BE2C (cell line): ENCODE results near the gene DNALI1.
"Not testable (repeated sequence)": the region's sequence is repeated elsewhere in the genome, so short reads cannot be mapped to it uniquely, and the experiment has no call there.

ENCODE experiments used
- DNase-seq: peaks from one replicate; pipeline ENCODE4 v3.0.0-alpha.2; 2020
- H3K27me3 ChIP-seq: fragments of 250-450 bp; sonication (Bioruptor Pico); 2 replicates; pipeline ENCODE4 v1.5.1; 2020; ENCODE audit warnings: mild to moderate bottlenecking
- H3K36me3 ChIP-seq: fragments of 250-450 bp; sonication (Bioruptor Pico); 2 replicates; pipeline ENCODE4 v1.5.1; 2020; ENCODE audit warnings: mild to moderate bottlenecking
- H3K4me1 ChIP-seq: fragments of 250-450 bp; sonication (Bioruptor Pico); 2 replicates; pipeline ENCODE4 v1.5.1; 2020
- H3K4me3 ChIP-seq: 2 replicates; pipeline ENCODE4 v1.5.1; 2011; ENCODE audit warnings: low read depth, low read length
- H3K9me3 ChIP-seq: fragments of 250-450 bp; sonication (Bioruptor Pico); 2 replicates; pipeline ENCODE4 v1.5.1; 2020
- CTCF ChIP-seq: IDR thresholded peaks from 2 replicates; pipeline ENCODE4 v1.5.1; 2012; ENCODE audit warnings: mild to moderate bottlenecking, low read depth, low read length

DNALI1 gene

DNA sequence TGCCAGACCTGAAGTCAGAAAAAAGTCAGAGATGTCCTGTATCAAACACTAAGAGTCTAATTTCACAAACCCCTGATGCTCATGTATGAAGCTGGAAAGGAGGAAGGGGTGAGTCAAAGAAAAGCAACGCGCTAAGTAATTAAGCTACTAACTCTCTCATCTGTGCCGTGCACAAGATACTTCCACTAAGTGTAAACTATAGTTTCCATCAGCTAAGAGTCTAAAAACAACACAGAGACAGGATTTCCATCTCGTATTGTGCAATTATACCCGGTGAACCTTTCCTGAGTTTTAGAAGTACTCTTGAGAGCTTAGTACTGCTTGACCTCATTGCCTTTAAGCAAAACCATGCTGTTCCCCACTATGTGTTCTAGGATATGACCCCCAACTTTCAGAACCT, 19.0 kb downstream of the DNALI1 start:
- Histone ChIP-seq H3K36me3 (peaks cover 47% of the 10 kb centered on the region), H3K9me3 (no peaks in the 10 kb centered on the region), H3K27me3 (no peaks in the 10 kb centered on the region), H3K4me1 (no peaks in the 10 kb centered on the region), H3K4me3 (no peak overlapping the region)
- no peak for TF ChIP-seq CTCF
- DNase-seq: no peak

DNA sequence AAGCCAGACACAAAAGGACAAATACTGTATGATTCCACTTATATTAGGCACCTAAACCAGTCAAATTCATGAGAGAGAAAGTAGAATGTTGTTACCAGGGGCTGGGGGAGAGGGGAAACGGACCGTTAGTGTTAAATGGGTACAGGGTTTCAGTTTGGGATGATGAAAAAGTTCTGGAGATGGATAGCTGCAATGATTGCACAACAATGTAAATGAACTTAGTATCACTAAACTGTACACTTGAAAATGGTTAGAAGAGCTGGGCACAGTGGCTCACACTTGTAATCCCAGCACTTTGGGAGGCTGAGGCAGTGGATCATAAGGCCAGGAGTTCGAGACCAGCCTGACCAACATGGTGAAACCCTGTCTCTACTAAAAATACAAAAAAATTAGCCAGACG, 27.8 kb downstream of the DNALI1 start:
- H3K4me1 ChIP-seq, H3K4me3 ChIP-seq, H3K27me3 ChIP-seq, H3K9me3 ChIP-seq, DNase-seq: not testable (repeated sequence)
- H3K36me3 ChIP-seq: peaks cover 47% of the 10 kb centered on the region

GRCh38 chr1:37588939-37589338, 32.2 kb downstream of the DNALI1 start:
- Histone ChIP-seq H3K4me3 (no peak overlapping the region), H3K9me3 (no peaks in the 10 kb centered on the region), H3K4me1 (no peaks in the 10 kb centered on the region), H3K27me3 (no peaks in the 10 kb centered on the region), H3K36me3 (peaks cover 41% of the 10 kb centered on the region)
- no peak for TF ChIP-seq CTCF
- DNase-seq: no peak

- peaks cover 22% of the 10 kb centered on the region for H3K36me3 ChIP-seq
- TF ChIP-seq CTCF: no peak
- DNase-seq: no peak
- no peaks in the 10 kb centered on the region for H3K27me3 ChIP-seq
- no peak overlapping the region; the same call in 1 of the 2 replicates for H3K4me3 ChIP-seq
- H3K4me1 ChIP-seq: peaks cover 8% of the 10 kb centered on the region; the same call in 1 of the 2 replicates
- no peaks in the 10 kb centered on the region for H3K9me3 ChIP-seq
Observed at GRCh38 chr1:37593726-37594125, 37.0 kb downstream of the DNALI1 start.

DNA sequence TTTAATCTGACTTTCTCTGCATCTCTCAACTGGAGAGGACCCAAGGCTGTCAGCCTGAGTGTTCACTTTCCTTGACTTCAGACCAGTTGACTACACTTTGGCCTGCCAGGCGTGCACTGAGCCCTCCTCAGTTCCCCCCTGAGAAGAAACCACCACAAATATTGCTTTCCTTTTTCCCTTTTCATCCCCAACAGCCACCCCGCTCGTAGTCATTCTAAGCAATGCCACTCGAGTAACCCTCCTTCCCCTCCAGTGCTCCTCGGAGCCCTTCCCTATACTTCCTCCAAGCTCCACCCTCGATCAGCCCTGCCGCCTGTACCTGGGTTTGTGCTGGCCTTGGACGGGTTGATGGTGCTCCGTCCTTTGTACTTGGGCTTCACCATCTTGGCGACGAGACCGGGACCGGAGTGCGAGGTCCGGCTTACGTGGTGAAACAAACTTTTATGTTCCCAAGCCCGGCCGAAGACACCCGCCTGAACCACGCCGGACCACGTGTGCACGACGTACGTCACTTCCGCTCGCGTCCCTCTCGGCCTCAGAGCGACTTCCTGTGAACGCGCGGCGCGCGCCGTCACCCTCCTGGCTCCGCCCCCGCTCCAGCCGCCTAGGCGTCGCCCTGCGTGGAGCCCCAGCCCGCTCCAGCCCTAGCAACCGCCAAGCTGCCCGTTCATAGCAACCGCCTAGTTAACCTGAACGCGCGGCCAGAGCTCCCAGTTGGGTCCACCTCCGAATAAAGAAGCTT, 38.9 kb downstream of the DNALI1 start, which contains the start of gene GNL2:
TSS of gene GNL2 (minus strand) at position 498 of the 742 bp plus-strand sequence. CDS start at position 383, 115 bp downstream.
- no peaks in the 10 kb centered on the region for H3K9me3 ChIP-seq
- H3K4me1 ChIP-seq: peaks cover 8% of the 10 kb centered on the region; the same call in 1 of the 2 replicates
- peak; percentile 93 for DNase-seq
- no peak for TF ChIP-seq CTCF
- H3K27me3 ChIP-seq: no peaks in the 10 kb centered on the region
- H3K4me3 ChIP-seq: peak within 1 kb of the TSS; percentile 95
- H3K36me3 ChIP-seq: peaks cover 16% of the 10 kb centered on the region

DNA sequence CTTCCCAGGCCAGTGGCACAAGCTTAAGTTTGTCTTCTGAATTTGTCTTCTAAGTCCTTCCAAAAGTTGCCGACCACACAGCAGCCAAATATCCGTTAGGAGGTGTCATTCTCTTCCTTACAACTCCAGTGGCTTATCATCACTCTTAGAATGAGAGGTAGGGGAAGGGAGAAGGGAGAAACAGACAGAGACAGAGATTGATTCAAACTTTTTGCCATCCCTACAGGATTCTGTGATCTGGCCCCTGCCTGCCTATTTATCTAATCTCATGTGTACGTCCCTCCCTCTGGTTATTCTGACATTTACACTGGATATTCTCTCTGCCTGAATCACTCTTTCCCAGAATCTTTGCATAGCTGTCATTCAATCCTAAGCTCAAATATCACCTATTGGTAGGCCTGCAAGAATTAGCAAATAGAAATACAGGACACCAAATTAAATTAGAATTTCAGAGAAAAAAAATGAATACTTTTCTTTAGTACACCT, 39.5 kb downstream of the DNALI1 start:
- DNase-seq: no peak
- TF ChIP-seq CTCF: no peak

More for the DNA sequence above, 39.5 kb downstream of the DNALI1 start:
- H3K36me3 ChIP-seq: peaks cover 16% of the 10 kb centered on the region
- H3K4me3 ChIP-seq: peak overlapping the region; percentile 95
- peaks cover 8% of the 10 kb centered on the region; the same call in 1 of the 2 replicates for H3K4me1 ChIP-seq
- H3K27me3 ChIP-seq: no peaks in the 10 kb centered on the region
- no peaks in the 10 kb centered on the region for H3K9me3 ChIP-seq
